Gastrocnemius medialis (tissue), 4 donors: ENCODE results near the gene TBL1Y.

ENCODE experiments used
- POLR2A ChIP-seq, 2 donors: fragments of 450-650 bp; IDR thresholded peaks; one replicate each; pipeline ENCODE4 v1.6.1; 2017; ENCODE audit warnings: antibody characterized with exemption in 2 of 2, mild to moderate bottlenecking in 2 of 2, moderate library complexity in 2 of 2
- TF ChIP-seq, protein P1 (sequence below), 5 experiments: fragments of 450-650 bp in 3 of 5; fragments of 200-600 bp in 2 of 5; sonication (generic) in 2 of 5; IDR thresholded peaks in 4 of 5; conservative IDR thresholded peaks in 1 of 5; 1 replicate in 4 of 5; 2 replicates in 1 of 5; pipeline ENCODE4 v1.5.1; 2016 to 2019; ENCODE audit warnings: antibody characterized with exemption in 5 of 5, mild to moderate bottlenecking in 3 of 5, moderate library complexity in 3 of 5

DNA sequence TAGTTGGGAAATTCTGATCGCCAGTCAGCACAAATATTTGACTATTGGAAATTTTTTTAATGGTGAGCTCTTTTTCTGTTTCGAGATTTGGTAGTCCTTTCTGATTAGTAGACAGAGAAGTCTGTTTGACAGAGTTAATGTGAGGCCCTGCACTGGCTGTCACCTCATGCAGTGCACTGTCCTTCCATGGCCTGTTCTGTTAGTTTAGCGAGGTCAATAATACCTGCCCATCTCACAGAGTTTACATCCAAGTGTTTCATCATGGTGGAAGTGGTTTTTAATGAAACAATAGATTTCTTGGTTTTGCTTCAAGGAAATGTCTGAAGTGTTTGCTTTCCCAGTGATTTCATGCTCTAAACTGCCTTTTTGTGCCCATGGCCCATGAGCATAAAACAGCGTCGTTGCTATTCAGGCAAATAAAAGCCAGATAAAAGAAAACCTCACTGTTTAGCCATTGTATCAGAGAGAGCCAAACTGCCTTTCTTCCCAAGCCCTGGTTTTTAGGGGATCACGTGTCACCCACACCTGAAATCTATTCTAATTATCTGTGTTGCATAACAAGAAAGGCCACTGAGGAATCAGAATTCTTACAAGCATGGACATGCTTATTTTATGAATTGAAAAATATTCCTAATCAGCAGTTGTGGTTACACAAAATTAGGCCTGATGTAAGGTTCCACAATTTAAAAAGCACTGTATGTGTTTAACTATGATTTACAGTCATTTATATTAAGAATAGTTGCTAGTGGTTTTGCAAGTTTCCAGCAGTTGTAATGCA is 98.3 kb downstream of the TBL1Y start:
- TF ChIP-seq POLR2A (IDR thresholded peaks at IDR 0.05) = no peak
- TF ChIP-seq, protein P1, sequence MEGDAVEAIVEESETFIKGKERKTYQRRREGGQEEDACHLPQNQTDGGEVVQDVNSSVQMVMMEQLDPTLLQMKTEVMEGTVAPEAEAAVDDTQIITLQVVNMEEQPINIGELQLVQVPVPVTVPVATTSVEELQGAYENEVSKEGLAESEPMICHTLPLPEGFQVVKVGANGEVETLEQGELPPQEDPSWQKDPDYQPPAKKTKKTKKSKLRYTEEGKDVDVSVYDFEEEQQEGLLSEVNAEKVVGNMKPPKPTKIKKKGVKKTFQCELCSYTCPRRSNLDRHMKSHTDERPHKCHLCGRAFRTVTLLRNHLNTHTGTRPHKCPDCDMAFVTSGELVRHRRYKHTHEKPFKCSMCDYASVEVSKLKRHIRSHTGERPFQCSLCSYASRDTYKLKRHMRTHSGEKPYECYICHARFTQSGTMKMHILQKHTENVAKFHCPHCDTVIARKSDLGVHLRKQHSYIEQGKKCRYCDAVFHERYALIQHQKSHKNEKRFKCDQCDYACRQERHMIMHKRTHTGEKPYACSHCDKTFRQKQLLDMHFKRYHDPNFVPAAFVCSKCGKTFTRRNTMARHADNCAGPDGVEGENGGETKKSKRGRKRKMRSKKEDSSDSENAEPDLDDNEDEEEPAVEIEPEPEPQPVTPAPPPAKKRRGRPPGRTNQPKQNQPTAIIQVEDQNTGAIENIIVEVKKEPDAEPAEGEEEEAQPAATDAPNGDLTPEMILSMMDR (IDR thresholded peaks at IDR 0.05 in 4 of 5, conservative IDR thresholded peaks at IDR 0.05 in 1 of 5) = no peak
